CD4-positive, alpha-beta T cell treated with Interleukin-6 for 4 hours (primary cell): ENCODE measurements around the gene HIVEP3.

Source experiments
- DNase-seq: peaks from one replicate; pipeline ENCODE4 v3.0.0-alpha.2; 2020; ENCODE audit warnings: mixed read lengths

HIVEP3 gene

GRCh38 chr1:41844781-41845272 is 73.9 kb downstream of the HIVEP3 start:
- DNase-seq: no peak

DNA sequence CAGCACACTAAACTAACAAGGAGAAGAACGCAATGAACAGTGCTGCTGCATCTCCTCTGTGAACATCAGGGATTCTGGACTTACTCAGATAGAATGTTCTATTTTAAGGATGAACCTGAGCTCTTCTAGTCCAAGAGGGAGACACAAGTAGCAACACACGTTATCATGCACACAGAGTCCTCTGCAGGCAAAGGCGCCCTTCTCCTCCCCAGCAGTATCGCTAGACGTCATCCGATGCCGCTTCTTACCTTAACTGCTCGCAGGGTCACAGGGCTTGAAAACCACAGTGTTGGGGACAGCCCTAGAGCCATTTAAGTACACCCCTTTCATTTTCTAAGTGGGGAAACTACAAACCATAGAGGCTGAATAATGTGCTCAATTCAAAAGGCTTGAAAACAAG is 74.5 kb downstream of the HIVEP3 start:
- DNase-seq: no peak

DNA sequence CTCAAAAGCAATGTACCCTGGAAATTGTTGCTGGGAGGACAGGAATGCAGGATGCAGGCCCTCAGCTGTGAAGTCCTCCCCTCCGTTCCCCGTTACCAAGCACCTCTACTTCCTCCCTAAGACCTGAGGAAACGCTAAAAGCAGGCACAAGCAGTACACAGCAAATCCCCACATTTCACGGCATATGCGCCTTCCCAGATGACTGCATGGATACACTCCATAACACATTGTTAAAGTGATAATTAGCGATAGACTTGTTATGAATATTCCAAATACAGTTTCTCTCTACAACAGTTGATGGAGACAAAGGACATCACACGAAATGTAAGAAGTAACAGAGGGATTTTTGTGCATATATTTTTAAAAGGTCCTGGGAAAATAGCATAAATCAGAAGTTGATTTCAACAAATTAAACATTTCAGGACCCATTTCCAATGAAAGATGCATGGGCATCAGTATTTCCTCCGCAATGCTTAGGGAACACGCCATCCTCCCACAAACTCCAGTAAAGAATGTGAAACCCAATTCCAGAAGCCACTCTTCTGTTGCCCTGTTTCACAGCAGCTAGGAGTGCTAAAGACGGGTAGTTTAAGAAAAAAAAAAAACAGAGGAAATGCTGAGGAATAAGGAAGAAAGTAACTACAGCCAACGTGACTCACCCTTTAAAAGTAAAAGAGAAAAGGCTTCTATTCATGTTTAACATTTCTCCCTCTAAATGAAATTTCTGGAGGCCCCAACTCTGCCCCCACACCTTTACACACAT is 75.5 kb downstream of the HIVEP3 start:
- no peak for DNase-seq

DNA sequence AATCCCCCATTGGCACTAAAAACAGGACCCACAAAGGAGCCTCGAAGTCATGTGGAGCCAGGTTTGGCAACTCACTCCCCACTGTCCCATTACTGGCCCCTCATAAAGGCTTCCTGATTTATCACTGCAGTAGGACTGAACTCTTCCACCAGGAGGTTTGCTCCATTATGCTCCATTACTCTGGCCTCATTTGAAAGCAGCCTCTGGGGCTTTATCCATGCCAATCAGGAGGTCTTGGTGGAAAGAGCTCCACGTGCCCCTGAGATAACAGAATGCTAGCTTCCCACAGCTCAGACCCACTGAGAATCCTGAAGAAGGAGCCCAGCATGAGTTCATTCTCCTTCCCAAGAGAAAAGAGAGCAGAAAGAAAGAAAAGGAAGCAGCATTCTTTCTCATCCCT is 76.4 kb downstream of the HIVEP3 start:
- no peak for DNase-seq

GRCh38 chr1:41840592-41841246 is 78.0 kb downstream of the HIVEP3 start:
- DNase-seq: no peak

DNA sequence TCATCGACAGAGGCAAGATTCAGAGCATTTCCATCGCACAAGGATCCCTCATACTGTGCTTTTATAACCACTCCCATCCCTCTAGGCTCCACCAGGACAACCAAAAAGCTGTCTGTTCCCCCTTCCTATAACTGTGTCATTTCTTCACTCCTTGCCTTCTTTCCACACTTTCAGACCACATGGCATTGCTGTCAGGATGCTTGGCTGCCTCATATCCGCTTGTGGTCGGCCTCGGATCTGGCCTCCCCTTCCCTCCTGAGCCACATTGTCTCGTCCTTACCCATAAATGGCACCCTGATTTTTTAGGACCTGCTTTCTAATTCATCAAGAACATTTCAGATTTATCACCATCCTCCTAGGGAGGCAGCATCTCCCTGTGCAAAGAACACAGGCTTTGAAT is 80.5 kb downstream of the HIVEP3 start:
- no peak for DNase-seq

- no peak for DNase-seq
Observed at GRCh38 chr1:41837691-41838090, 81.0 kb downstream of the HIVEP3 start.

DNA sequence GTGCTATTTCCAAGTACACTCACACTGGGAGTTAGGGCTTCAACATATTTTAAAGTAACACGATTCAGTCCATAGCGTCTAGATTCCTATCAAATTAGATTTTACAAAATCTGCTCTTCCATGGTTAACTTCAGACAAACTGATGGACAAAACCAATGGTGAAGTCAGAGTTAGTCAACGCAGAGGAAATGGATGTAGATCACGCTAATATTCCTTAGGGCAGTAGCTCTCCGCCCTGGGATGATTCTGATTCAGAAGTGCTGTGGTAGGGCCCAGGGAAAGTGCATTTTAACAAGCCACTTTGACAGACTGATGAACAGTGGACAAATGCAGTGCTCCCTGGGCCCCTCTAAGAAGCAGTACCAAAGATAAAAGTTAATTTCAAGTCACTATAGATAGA is 83.2 kb downstream of the HIVEP3 start:
- no peak for DNase-seq

- no peak for DNase-seq
Observed at GRCh38 chr1:41833519-41834000, 85.2 kb downstream of the HIVEP3 start.

DNA sequence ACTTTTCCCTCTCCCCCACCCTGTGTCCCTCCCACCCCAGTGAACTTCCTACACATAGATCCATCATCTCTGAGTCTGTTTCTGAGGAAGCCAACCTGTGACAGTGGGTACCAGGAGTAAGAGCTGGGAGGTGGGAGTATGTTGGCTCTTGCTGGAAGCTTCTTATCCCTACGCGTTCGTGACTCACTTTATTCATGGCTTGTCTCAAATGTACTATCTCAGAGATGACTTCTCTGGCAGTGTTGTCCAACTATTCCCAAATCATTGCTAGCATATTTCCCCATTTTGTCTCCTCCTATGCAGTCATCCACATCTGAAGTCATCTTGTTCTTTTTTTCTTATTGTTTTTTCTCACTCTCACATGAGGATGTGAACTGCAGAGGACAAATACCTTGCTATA is 88.0 kb downstream of the HIVEP3 start:
- no peak for DNase-seq

DNA sequence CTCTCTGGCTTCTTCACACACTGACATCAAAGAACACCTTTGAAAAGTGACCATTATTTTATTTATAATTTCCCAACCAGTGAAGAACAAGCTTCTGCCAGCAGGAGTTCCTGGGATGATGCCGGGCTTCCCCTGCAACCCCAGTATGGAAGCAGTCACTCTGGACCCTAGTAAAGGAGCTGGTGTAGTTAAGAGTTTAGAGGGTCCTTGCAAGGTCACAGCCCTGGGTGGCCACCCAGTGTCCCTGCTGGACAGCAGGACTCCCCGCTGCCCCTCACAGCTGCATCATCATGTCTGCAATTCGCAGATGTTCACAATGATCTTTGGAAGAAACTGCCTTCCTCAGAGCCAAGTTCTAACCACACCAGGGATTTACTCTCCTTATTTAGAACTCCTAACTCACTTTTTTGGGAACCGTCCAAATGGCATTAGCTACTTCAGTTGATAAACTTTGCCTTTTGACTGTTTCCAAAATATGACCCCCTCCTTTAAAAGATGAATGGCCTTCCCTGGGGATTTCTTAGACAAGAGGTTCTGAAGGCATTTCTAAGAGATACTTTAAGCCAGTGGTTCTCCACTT is 90.6 kb downstream of the HIVEP3 start:
- DNase-seq: no peak

- DNase-seq: no peak
Observed at GRCh38 chr1:41823471-41823870, 95.3 kb downstream of the HIVEP3 start.

DNA sequence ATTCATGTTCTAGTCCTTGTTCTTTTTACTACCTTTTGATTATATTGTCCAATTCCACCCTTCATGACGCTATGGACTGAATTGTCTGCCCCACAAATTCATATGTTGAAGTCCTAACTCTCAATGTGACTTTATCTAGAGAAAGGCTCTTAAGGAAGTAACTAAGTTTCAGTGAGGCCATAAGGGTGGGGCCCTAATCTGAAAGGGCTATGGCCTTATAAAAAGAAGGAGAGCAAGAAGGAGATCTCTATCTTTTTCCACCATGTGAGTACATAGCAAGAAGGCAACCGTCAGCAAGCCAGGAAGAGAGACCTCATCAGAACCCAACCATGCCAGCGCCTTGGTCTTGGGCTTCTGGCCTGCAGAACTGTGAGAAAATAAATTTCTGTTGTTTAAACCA is 95.9 kb downstream of the HIVEP3 start:
- DNase-seq: no peak

- no peak for DNase-seq
Observed at GRCh38 chr1:41819843-41820242, 98.9 kb downstream of the HIVEP3 start.

- DNase-seq: no peak
Observed at GRCh38 chr1:41819069-41819468, 99.7 kb downstream of the HIVEP3 start.

- no peak for DNase-seq
Observed at GRCh38 chr1:41816061-41816460, 102.7 kb downstream of the HIVEP3 start.

GRCh38 chr1:41813755-41814745 is 104.7 kb downstream of the HIVEP3 start:
- DNase-seq: no peak

DNA sequence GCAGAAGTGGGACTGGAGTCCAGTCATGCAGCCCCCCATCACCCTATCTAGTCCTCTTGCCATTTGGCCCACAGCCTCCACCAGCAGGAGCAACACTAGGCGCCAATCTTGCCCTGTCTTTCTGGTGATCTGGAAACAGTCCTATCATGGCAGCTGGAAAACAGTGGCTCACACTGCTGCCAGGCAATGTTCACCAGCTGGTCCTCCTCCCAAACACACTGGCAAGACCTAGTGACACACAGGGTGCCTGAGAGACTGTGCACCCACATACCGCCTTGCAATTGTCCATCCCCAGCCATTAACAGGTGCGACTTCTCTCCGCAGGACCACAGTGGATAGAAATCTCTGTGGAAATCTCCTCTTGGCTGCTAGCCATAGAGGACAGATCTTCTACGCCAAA is 105.5 kb downstream of the HIVEP3 start:
- DNase-seq: no peak

GRCh38 chr1:41812453-41812852 is 106.3 kb downstream of the HIVEP3 start:
- no peak for DNase-seq

DNA sequence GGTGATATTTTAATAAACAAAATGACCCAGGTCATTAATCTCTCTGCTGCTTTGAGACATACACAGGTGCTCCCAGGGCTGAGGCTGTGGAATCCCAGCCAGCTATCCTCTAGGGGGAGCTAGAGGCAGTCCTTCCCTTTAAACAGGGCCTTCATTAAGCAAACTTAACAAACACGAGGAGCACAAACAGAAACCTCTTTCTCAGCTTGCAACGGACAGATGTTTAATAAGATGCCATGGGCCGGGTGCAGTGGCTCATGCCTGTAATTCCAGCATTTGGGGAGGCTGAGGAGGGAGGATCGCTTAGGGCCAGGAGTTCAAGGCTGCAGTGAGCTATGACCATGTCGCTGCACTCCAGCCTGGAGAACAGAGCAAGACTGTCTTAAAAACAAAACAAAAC is 106.7 kb downstream of the HIVEP3 start:
- DNase-seq: peak; percentile 65

GRCh38 chr1:41811051-41811795 is 107.5 kb downstream of the HIVEP3 start:
- DNase-seq: peak; percentile 58

- peak; percentile 39 for DNase-seq
Observed at GRCh38 chr1:41810446-41810845, 108.3 kb downstream of the HIVEP3 start.
